Cardiac muscle cell (in vitro differentiated cells and primary cell): Measurements from ENCODE around the gene CBFA2T2. TPM values are rescaled to one million over a fixed set of nuclear protein-coding genes. Genes with fewer than 3 reads are reported as not detected.
"Not testable (repeated sequence)": the region's sequence is repeated elsewhere in the genome, so short reads cannot be mapped to it uniquely, and the experiment has no call there.

ENCODE experiments used
- DNase-seq, 2 donors: peaks; one replicate each; pipeline versions ENCODE4 v3.0.0 to v3.0.0-alpha.2; 2010 to 2017; ENCODE audit warnings: low read depth in 1 of 2, low spot score in 1 of 2
- H3K27ac ChIP-seq: fragments of 200-600 bp; sonication (generic); 2 replicates; pipeline ENCODE4 v1.5.1; 2016
- H3K27me3 ChIP-seq: fragments of 200-600 bp; sonication (generic); 2 replicates; pipeline ENCODE4 v1.6.0; 2016; ENCODE audit warnings: control low read depth
- H3K36me3 ChIP-seq: fragments of 200-600 bp; sonication (generic); 2 replicates; pipeline ENCODE4 v1.5.1; 2016; ENCODE audit warnings: control low read depth
- H3K4me1 ChIP-seq: fragments of 200-600 bp; sonication (generic); 2 replicates; pipeline ENCODE4 v1.8.1; 2017; ENCODE audit warnings: low read depth, mild to moderate bottlenecking, mixed run types
- H3K4me3 ChIP-seq: fragments of 200-600 bp; sonication (generic); 2 replicates; pipeline ENCODE4 v1.5.1; 2016; ENCODE audit warnings: mild to moderate bottlenecking
- H3K9me3 ChIP-seq: fragments of 200-600 bp; sonication (generic); 2 replicates; pipeline ENCODE4 v1.5.1; 2017; ENCODE audit warnings: low read depth, mild to moderate bottlenecking, control low read depth
- CTCF ChIP-seq: IDR thresholded peaks from 2 replicates; pipeline ENCODE4 v1.5.1; 2012; ENCODE audit warnings: low read depth, mild to moderate bottlenecking, low read length
- polyA plus RNA-seq: library from polyadenylated mRNA; unstranded; fragments of >200 nt; fragmentation: Nextera tagmentation; extraction: Ambion mirVana; gene quantifications from 2 replicates; pipeline ENCODE4 v1.2.1, GENCODE V29; 2016
- total RNA-seq: library from RNA; depleted of rRNA; stranded (reverse); fragments of >200 nt; gene quantifications from 2 replicates; pipeline ENCODE4 v1.2.3, GENCODE V29; 2016

The CBFA2T2 gene
- total and polyA plus RNA-seq, 2 experiments from 2014 or later: 36.7 to 53.1 TPM

GRCh38 chr20:33459599-33459998, 30.3 kb upstream of the CBFA2T2 start:
- Histone ChIP-seq H3K4me1 (peaks cover 10% of the 10 kb centered on the region), H3K27me3 (no peaks in the 10 kb centered on the region), H3K27ac (no peak overlapping the region), H3K4me3 (no peak overlapping the region), H3K9me3 (no peaks in the 10 kb centered on the region), H3K36me3 (no peaks in the 10 kb centered on the region)
- no peak for DNase-seq
- no peak for TF ChIP-seq CTCF

GRCh38 chr20:33460711-33461110, 29.2 kb upstream of the CBFA2T2 start:
- H3K9me3 ChIP-seq: no peaks in the 10 kb centered on the region

DNA sequence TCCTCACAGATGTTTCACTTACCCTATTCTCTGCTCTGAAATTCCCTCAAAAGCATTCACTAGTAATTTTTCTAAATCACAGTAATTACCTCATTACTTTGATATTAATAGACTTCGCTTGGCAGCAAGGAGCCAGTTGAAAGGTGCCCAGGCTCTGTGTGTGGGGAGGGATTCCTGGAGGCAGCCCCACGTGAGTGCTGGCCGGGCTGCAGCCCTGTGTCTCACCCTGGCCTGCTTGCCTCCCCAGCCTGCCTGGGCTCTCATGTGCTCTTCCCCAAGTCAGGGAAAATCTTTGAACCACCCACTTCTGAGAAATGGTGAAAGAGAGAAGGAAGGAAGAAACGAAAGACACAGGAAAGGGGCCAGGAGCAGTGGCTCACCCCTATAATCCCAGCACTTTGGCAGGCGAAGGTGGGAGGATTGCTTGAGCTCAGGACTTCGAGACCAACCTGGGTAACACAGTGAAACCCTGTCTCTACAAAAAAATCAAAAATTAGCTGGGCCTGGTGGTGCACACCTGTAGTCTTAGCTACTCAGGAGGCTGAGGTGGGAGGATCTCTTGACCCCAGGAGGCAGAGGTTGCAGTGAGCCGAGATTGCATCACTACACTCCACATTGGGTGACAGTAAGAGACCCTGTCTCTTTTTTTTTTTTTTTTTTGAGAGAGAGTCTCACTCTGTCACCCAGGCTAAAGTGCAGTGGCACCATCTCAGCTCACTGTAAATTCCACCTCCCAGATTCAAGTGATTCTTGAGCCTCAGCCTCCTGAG, 26.4 kb upstream of the CBFA2T2 start:
- peaks cover 7% of the 10 kb centered on the region for H3K4me1 ChIP-seq
- TF ChIP-seq CTCF: no peak
- peak overlapping the region; percentile 23 for H3K27ac ChIP-seq
- H3K4me3 ChIP-seq: no peak overlapping the region
- no peaks in the 10 kb centered on the region for H3K36me3 ChIP-seq
- H3K9me3 ChIP-seq: no peaks in the 10 kb centered on the region
- H3K27me3 ChIP-seq: no peaks in the 10 kb centered on the region
- no peak for DNase-seq

More at GRCh38 chr20:33460711-33461110, 29.2 kb upstream of the CBFA2T2 start:
- no peak for DNase-seq
- no peak overlapping the region for H3K27ac ChIP-seq
- H3K4me1 ChIP-seq: peaks cover 7% of the 10 kb centered on the region
- TF ChIP-seq CTCF: no peak
- no peaks in the 10 kb centered on the region for H3K27me3 ChIP-seq
- H3K36me3 ChIP-seq: no peaks in the 10 kb centered on the region
- H3K4me3 ChIP-seq: no peak overlapping the region

DNA sequence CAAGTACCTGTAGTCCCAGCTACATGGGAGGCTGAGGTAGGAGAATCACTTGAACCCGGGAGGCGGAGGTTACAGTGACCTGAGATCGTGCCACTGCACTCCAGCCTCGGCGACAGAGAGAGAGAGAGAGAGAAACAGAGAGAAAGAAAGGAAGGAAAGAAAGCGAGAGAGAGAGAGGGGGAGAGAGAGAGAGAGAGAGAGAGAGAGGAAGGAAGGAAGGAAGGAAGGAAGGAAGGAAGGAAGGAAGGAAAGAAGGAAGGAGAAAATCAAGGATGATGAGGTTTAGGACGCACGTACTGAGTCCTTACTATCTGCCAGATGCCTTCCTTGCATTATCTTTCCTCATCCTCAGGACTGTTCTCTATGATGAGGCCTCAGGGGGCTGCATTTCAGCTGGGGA, 25.1 kb upstream of the CBFA2T2 start:
- not testable (repeated sequence) for H3K9me3 ChIP-seq, H3K4me1 ChIP-seq, DNase-seq

DNA sequence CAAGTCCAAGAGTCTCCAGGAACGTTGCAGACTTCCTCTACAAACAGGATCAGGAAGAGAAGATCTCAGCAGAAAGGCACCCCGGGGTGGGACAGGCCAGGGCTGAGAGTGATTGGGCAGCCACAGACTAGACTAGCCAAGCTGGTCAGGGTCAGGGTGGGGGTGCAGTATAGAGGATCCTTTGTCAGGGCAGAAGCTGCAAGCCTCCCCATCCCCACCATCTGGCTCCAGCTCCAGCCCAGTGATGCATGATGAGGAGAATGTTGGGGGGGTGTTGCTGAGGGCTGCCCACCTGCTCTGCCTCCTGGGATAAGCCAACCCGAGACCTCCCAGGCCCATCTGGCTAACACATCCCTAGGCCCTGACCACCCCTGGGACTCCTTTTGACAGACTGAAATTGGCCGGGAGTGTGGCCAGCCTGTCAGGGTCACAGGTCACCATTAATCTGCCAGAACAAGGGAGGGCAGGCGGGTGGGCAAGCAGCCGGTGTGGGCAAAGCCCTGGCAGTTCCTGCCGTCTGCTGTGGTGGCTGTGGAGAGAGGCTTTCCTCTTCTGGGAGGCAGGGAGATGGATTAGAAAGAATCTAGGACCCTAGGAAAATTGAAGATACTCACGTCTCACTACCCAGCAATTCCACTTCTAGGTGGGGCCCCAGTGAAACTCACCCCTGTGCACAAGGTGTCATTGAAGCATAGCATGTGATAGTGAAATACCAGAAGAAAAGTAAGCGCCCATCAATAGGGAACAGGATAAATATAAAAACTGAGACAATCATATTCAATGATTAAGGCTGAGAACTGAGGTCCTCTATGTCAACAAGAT, 24.2 kb upstream of the CBFA2T2 start:
- no peaks in the 10 kb centered on the region for H3K27me3 ChIP-seq
- no peak for DNase-seq
- TF ChIP-seq CTCF: no peak
- no peaks in the 10 kb centered on the region for H3K9me3 ChIP-seq
- peaks cover 7% of the 10 kb centered on the region for H3K4me1 ChIP-seq
- no peak overlapping the region for H3K27ac ChIP-seq
- H3K36me3 ChIP-seq: no peaks in the 10 kb centered on the region
- H3K4me3 ChIP-seq: no peak overlapping the region

More for the DNA sequence above, 25.1 kb upstream of the CBFA2T2 start:
- H3K27ac ChIP-seq, H3K36me3 ChIP-seq, H3K27me3 ChIP-seq, H3K4me3 ChIP-seq: not testable (repeated sequence)

DNA sequence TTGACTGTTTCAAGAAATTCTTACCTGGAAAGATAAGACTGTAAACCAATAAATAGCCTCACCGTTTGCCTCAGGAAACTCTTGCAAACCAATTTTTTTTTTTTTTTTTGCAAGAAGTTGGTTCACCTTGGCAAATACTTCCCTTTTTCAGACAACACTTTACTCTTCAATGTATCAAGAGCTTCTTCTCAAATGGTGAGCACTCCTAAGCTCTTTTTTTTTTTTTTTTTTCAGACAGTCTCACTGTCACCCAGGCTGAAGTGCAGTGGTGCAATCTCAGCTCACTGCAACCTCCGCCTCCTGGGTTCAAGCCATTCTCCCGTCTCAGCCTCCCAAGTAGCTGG, 23.6 kb upstream of the CBFA2T2 start:
- H3K4me1 ChIP-seq: peaks cover 7% of the 10 kb centered on the region
- H3K9me3 ChIP-seq: no peaks in the 10 kb centered on the region
- no peaks in the 10 kb centered on the region for H3K27me3 ChIP-seq
- no peak overlapping the region for H3K4me3 ChIP-seq
- H3K36me3 ChIP-seq: no peaks in the 10 kb centered on the region
- TF ChIP-seq CTCF: no peak
- no peak overlapping the region for H3K27ac ChIP-seq
- no peak for DNase-seq
